SK-N-SH (cell line): Measurements from ENCODE around the gene CUX1.

Experiments
- CTCF ChIP-seq: fragments of 200-600 bp; sonication (generic); IDR thresholded peaks from 2 replicates; pipeline ENCODE4 v1.6.1; 2017; ENCODE audit warnings: antibody characterized with exemption, mild to moderate bottlenecking, moderate library complexity
- EP300 ChIP-seq, 2 experiments: IDR thresholded peaks; 2 replicates each; pipeline versions ENCODE4 v1.4.0 to v1.6.1; 2012; ENCODE audit warnings: borderline replicate concordance in 1 of 2, low read depth in 1 of 2, low read length in 1 of 2
- YY1 ChIP-seq: IDR thresholded peaks from 2 replicates; pipeline ENCODE4 v1.4.0; 2012; ENCODE audit warnings: low read depth, mild to moderate bottlenecking

GRCh38 chr7:102008535-102009262, 191.3 kb downstream of the CUX1 start:
- TF ChIP-seq YY1 (no peak), EP300 (IDR thresholded peaks at IDR 0.05; ENCODE audit: borderline replicate concordance in 1 of 2, low read depth in 1 of 2, low read length in 1 of 2) (no peak), CTCF (no peak)
